Mesendoderm (in vitro differentiated cells): ENCODE measurements around the gene SEMA3G.

ENCODE experiments used
- DNase-seq: peaks from one replicate; pipeline ENCODE4 v3.0.0; 2013
- H2AK5ac ChIP-seq: 2 replicates; pipeline ENCODE4 v1.6.1; 2013; ENCODE audit warnings: low read length, inconsistent platforms
- H2BK120ac ChIP-seq: 2 replicates; pipeline ENCODE4 v1.6.1; 2013; ENCODE audit warnings: low read depth, mild to moderate bottlenecking, low read length, moderate library complexity, mixed read lengths
- H2BK15ac ChIP-seq: replicated peaks from 2 replicates; pipeline ENCODE4 v1.6.1; 2013; ENCODE audit warnings: low read depth, mild to moderate bottlenecking, moderate library complexity
- H2BK5ac ChIP-seq: 2 replicates; pipeline ENCODE4 v1.6.1; 2013; ENCODE audit warnings: low read length, inconsistent platforms
- H3K18ac ChIP-seq: 2 replicates; pipeline ENCODE4 v1.6.1; 2013; ENCODE audit warnings: mild to moderate bottlenecking, low read length, mixed read lengths
- H3K23ac ChIP-seq: one replicate; pipeline ENCODE4 v1.6.1; 2013; ENCODE audit warnings: low read length
- H3K27ac ChIP-seq: 2 replicates; pipeline ENCODE4 v1.5.1; 2013; ENCODE audit warnings: low read depth, mild to moderate bottlenecking, inconsistent platforms, low read length, moderate library complexity
- H3K27me3 ChIP-seq: 2 replicates; pipeline ENCODE4 v1.6.1; 2013; ENCODE audit warnings: low read length, control low read depth, mild to moderate bottlenecking, inconsistent platforms; ENCODE audit not compliant: insufficient read depth, poor library complexity
- H3K36me3 ChIP-seq: 2 replicates; pipeline ENCODE4 v1.6.1; 2013; ENCODE audit warnings: low read length, inconsistent platforms; ENCODE audit not compliant: control insufficient read depth, insufficient read depth
- H3K4ac ChIP-seq: one replicate; pipeline ENCODE4 v1.6.1; 2013; ENCODE audit warnings: low read depth, mild to moderate bottlenecking, low read length, moderate library complexity
- H3K4me1 ChIP-seq: 2 replicates; pipeline ENCODE4 v1.6.1; 2013; ENCODE audit warnings: low read depth, low read length, inconsistent platforms; ENCODE audit not compliant: control insufficient read depth
- H3K4me2 ChIP-seq: 2 replicates; pipeline ENCODE4 v1.6.1; 2013; ENCODE audit warnings: low read length
- H3K4me3 ChIP-seq: 2 replicates; pipeline ENCODE4 v1.5.1; 2013; ENCODE audit warnings: mild to moderate bottlenecking, low read length
- H3K56ac ChIP-seq: one replicate; pipeline ENCODE4 v1.6.1; 2013; ENCODE audit warnings: low read length
- H3K79me1 ChIP-seq: 2 replicates; pipeline ENCODE4 v1.6.1; 2013; ENCODE audit warnings: low read length, inconsistent platforms
- H3K79me2 ChIP-seq: 2 replicates; pipeline ENCODE4 v1.6.1; 2013; ENCODE audit warnings: mild to moderate bottlenecking, low read length; ENCODE audit not compliant: control insufficient read depth, insufficient read depth
- H3K9ac ChIP-seq: 2 replicates; pipeline ENCODE4 v1.6.1; 2013; ENCODE audit warnings: low read length, inconsistent platforms
- H4K5ac ChIP-seq: one replicate; pipeline ENCODE4 v1.6.1; 2013; ENCODE audit warnings: low read length
- H4K8ac ChIP-seq: one replicate; pipeline ENCODE4 v1.6.1; 2013; ENCODE audit warnings: low read depth, mild to moderate bottlenecking, control low read depth, low read length, moderate library complexity
- WGBS: extraction: QIAGEN DNeasy Blood & Tissue Kit; methylation state at CpG from one replicate; pipeline ENCODE4 v1.1.7; 2013; ENCODE audit warnings: low lambda C conversion rate, missing lambda C conversion rate; ENCODE audit not compliant: insufficient coverage; ENCODE audit errors: extremely low coverage; 5-methylcytosine and 5-hydroxymethylcytosine counted together

The SEMA3G gene

GRCh38 chr3:52463416-52463815 is 18.5 kb upstream of the SEMA3G start:
- H2BK120ac ChIP-seq, result no peak overlapping the region
- peaks cover 10% of the 10 kb centered on the region for H3K79me2 ChIP-seq
- H3K18ac ChIP-seq, result no peak overlapping the region
- H2AK5ac ChIP-seq, result no peak overlapping the region
- no peak overlapping the region for H2BK5ac ChIP-seq
- H3K79me1 ChIP-seq, result peaks cover 9% of the 10 kb centered on the region
- H3K27me3 ChIP-seq, result no peaks in the 10 kb centered on the region
- no CpG with 5 or more reads among the region's 5 CpGs for WGBS
- DNase-seq, result no peak
- no peak overlapping the region for H3K4me3 ChIP-seq
- H3K27ac ChIP-seq, result no peak overlapping the region
- no peak overlapping the region for H3K4me2 ChIP-seq
- no peak overlapping the region for H3K9ac ChIP-seq
- no peak overlapping the region for H2BK15ac ChIP-seq
- H3K36me3 ChIP-seq, result peaks cover 4% of the 10 kb centered on the region
- H3K56ac ChIP-seq, result no peak overlapping the region
- no peak overlapping the region for H3K4ac ChIP-seq
- no peak overlapping the region for H3K23ac ChIP-seq
- H3K4me1 ChIP-seq, result no peaks in the 10 kb centered on the region
- no peak overlapping the region for H4K8ac ChIP-seq
- no peak overlapping the region for H4K5ac ChIP-seq

- no peak overlapping the region for H3K27ac ChIP-seq
- no peak overlapping the region for H3K4ac ChIP-seq
- no peak overlapping the region for H2BK5ac ChIP-seq
- no peak overlapping the region for H2BK15ac ChIP-seq
- peaks cover 7% of the 10 kb centered on the region for H3K36me3 ChIP-seq
- no peak overlapping the region for H3K23ac ChIP-seq
- no peak overlapping the region for H3K56ac ChIP-seq
- H3K18ac ChIP-seq, result no peak overlapping the region
- no peak overlapping the region for H3K4me2 ChIP-seq
- no peak overlapping the region for H3K9ac ChIP-seq
- WGBS, result no CpG with 5 or more reads among the region's 6 CpGs
- H3K4me1 ChIP-seq, result peaks cover 1% of the 10 kb centered on the region
- H3K79me1 ChIP-seq, result peaks cover 18% of the 10 kb centered on the region
- no peak overlapping the region for H2BK120ac ChIP-seq
- H2AK5ac ChIP-seq, result no peak overlapping the region
- no peak overlapping the region for H4K5ac ChIP-seq
- no peak overlapping the region for H4K8ac ChIP-seq
- H3K4me3 ChIP-seq, result no peak overlapping the region
- peaks cover 16% of the 10 kb centered on the region for H3K79me2 ChIP-seq
- H3K27me3 ChIP-seq, result no peaks in the 10 kb centered on the region
- DNase-seq, result no peak
Measured at GRCh38 chr3:52461874-52462273, 17.0 kb upstream of the SEMA3G start.

DNA sequence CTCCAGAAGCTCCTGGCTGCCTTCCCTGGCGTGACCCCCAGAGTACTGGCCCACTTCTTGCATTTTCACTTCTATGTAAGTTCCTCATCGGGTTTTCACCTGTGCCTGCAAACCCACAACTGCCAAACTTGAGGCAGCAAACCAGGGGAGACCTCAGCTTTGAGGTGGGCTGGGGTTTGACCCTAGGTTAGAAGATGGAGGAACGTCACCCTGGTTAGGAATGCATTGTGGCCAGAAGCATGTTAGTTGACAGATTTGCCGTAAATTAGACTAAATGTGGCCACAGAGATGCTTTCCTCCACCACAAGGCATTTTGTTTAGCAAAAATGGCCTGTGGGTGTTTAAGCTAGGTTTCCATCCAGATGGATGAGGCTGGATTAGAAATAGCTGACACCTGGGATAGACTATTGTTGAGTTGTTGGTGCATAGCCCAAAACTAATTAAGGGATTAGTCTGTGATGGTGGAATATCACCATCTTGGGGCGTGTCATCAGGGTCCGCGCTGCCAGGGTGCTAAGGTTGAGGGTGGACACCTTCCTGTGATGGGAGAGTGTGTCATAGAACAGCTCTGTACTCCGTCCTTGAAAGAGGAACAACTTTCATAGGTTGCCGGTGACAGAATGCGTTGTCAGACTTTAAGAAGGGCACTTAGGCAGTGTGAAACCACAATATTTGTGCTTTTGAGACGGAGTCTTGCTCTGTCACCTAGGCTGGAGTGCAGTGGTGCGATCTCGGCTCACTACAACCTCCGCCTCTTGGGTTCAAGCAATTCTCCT is 14.1 kb upstream of the SEMA3G start:
- Histone ChIP-seq H3K4ac (no peak overlapping the region), H3K18ac (no peak overlapping the region), H2BK120ac (no peak overlapping the region), H3K79me1 (peaks cover 22% of the 10 kb centered on the region), H3K36me3 (peaks cover 4% of the 10 kb centered on the region), H3K4me3 (no peak overlapping the region), H3K27me3 (no peaks in the 10 kb centered on the region), H3K4me2 (no peak overlapping the region), H3K79me2 (peaks cover 20% of the 10 kb centered on the region), H3K27ac (no peak overlapping the region), H2BK5ac (no peak overlapping the region), H3K56ac (no peak overlapping the region), H4K8ac (no peak overlapping the region), H4K5ac (no peak overlapping the region), H2BK15ac (no peak overlapping the region), H3K9ac (no peak overlapping the region), H3K4me1 (peaks cover 7% of the 10 kb centered on the region), H2AK5ac (no peak overlapping the region), H3K23ac (no peak overlapping the region)
- no CpG with 5 or more reads among the region's 14 CpGs for WGBS
- DNase-seq, result no peak

DNA sequence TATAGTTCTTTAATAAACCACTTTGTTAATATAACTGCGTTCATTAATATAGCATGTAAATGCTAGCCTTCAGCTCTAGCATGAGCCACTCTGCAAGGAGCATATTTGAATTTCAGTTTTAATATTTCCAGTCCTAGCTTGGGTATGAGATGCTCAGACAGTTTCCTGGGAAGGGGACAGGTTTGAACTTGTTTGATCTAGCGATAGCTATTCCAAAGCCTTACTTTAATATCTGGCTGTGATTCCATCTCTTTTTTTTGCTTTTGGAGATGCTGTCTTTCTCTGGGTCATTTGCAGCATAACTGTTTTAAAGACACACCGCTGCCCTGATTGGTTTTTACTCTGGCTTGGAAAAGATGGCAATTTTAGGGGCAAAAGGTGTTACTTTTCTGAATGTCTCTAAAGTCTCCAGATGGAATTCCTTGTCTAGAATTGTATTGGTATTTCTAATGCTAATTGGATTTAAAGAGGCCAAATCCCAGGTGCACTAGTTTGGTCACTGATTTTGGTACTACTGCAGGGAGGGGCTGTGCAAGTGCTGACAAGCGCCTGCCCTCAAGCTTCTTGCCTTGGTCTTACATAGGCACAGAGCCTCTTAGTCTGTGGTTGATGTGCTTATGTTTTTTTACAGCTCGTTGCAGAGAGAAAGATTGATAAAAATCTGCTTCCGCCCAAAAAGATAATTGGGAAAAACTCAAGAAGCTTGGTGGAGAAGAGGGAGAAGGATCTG is 13.3 kb upstream of the SEMA3G start:
- Histone ChIP-seq H4K8ac (no peak overlapping the region), H4K5ac (no peak overlapping the region), H2BK5ac (no peak overlapping the region), H3K79me1 (peaks cover 22% of the 10 kb centered on the region), H3K56ac (no peak overlapping the region), H2AK5ac (no peak overlapping the region), H3K18ac (no peak overlapping the region), H3K27ac (no peak overlapping the region), H3K79me2 (peaks cover 20% of the 10 kb centered on the region), H3K36me3 (peaks cover 4% of the 10 kb centered on the region), H3K4me1 (peaks cover 7% of the 10 kb centered on the region), H2BK15ac (no peak overlapping the region), H3K23ac (no peak overlapping the region), H3K9ac (no peak overlapping the region), H2BK120ac (no peak overlapping the region), H3K4me2 (no peak overlapping the region), H3K27me3 (no peaks in the 10 kb centered on the region), H3K4me3 (no peak overlapping the region), H3K4ac (no peak overlapping the region)
- no CpG with 5 or more reads among the region's 6 CpGs for WGBS
- no peak for DNase-seq

DNA sequence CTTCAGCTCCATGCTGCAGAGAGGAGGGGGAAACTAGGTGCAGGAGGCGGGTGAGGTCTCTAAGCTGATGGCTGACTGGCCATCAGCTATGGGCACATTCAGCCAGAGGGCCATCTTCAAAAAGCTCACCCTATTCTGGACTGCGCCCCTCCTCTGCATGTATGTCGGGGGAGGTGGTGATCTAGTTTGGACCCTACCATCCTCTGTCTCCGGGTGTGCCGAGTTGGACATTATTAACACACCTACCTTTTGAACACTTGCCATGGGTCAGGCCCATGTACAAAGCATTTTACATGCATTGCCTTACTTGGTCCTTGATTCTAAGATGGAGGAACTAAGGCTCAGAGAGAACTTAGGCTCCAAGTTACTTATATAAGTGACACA is 11.9 kb upstream of the SEMA3G start:
- Histone ChIP-seq H2BK5ac (no peak overlapping the region), H3K4me2 (peak overlapping the region; percentile 97)
- no CpG with 5 or more reads among the region's 5 CpGs for WGBS

More for the DNA sequence above, 11.9 kb upstream of the SEMA3G start:
- peaks cover 18% of the 10 kb centered on the region for H3K79me2 ChIP-seq
- no peak overlapping the region for H4K5ac ChIP-seq
- DNase-seq, result no peak
- H3K56ac ChIP-seq, result peak overlapping the region; percentile 89
- peak overlapping the region; percentile 94 for H3K4me3 ChIP-seq
- H2AK5ac ChIP-seq, result peak overlapping the region; percentile 95
- H3K18ac ChIP-seq, result no peak overlapping the region
- no peak overlapping the region for H3K27ac ChIP-seq
- no peak overlapping the region for H2BK120ac ChIP-seq
- H4K8ac ChIP-seq, result no peak overlapping the region
- H3K4ac ChIP-seq, result no peak overlapping the region
- H3K27me3 ChIP-seq, result no peaks in the 10 kb centered on the region
- peaks cover 20% of the 10 kb centered on the region for H3K79me1 ChIP-seq
- H3K9ac ChIP-seq, result peak overlapping the region; percentile 94
- H2BK15ac ChIP-seq, result no peak overlapping the region
- H3K4me1 ChIP-seq, result peaks cover 11% of the 10 kb centered on the region
- no peak overlapping the region for H3K23ac ChIP-seq
- peaks cover 3% of the 10 kb centered on the region for H3K36me3 ChIP-seq
